AG04449 (cell line): ENCODE data around the gene DDX39A.
"Not testable (repeated sequence)": the region's sequence is repeated elsewhere in the genome, so short reads cannot be mapped to it uniquely, and the experiment has no call there.

Source experiments
- CTCF ChIA-PET: fragments of 350-600 bp; formaldehyde crosslinking; extraction: SDS; loops from one replicate; lab custom pipeline; 2021; ENCODE audit warnings: antibody characterized with exemption; lab: Yijun Ruan, JAX
- POLR2A ChIA-PET: fragments of 400-600, 350-600 bp; formaldehyde crosslinking; extraction: SDS; loops from one replicate; lab custom pipeline; 2020; ENCODE audit warnings: antibody characterized with exemption, inconsistent platforms; lab: Yijun Ruan, JAX
- DNase-seq: peaks from one replicate; pipeline ENCODE4 v3.0.0-alpha.2; 2010; ENCODE audit warnings: low read depth, low spot score
- H3K4me3 ChIP-seq: 2 replicates; pipeline ENCODE4 v1.5.1; 2011; ENCODE audit warnings: low read depth, mild to moderate bottlenecking, control low read depth, low read length
- CTCF ChIP-seq: IDR thresholded peaks from one replicate; pipeline ENCODE4 v1.5.1; 2011; ENCODE audit warnings: mild to moderate bottlenecking, moderate library complexity, low read length, control low read depth, inconsistent platforms; ENCODE audit not compliant: insufficient read depth; ENCODE audit errors: missing control alignments

DDX39A gene

GRCh38 chr19:14419106-14419813 lies at the start of gene DDX39A:
DDX39A (minus strand) TSS chr19:14419341; CDS start chr19:14413220, 6,121 bp downstream.
- TF ChIP-seq CTCF, result no peak
- H3K4me3 ChIP-seq, result peak within 1 kb of the TSS; percentile 87
- peak; percentile 95 for DNase-seq
- ChIA-PET POLR2A (interaction anchor here (0.5 to 1.0 kb wide), 3 partner anchors 12 to 99 kb away, joined by 3 read pairs; partner anchors contain the start of gene DNAJB1), CTCF (interaction anchor here (0.8 to 5.8 kb wide), 10 partner anchors 9 to 283 kb away, joined by 3 to 45 read pairs (median 4); partner anchors contain the start of genes ASF1B and PKN1)

- DNase-seq, result no peak
- ChIA-PET CTCF (interaction anchor here (1.0 to 4.1 kb wide), 4 partner anchors 10 to 331 kb away, joined by 3 to 31 read pairs (median 4); partner anchors contain the start of gene ASF1B), POLR2A (no interaction called here)
- H3K4me3 ChIP-seq, result no peak overlapping the region
- no peak for TF ChIP-seq CTCF
Measured at GRCh38 chr19:14467816-14468215, 48.7 kb upstream of the DDX39A start.

GRCh38 chr19:14467391-14467790 lies 48.2 kb upstream of the DDX39A start:
- CTCF ChIA-PET, result interaction anchor here (1.0 to 4.1 kb wide), 3 partner anchors 10 to 331 kb away, joined by 3 to 31 read pairs (median 5); partner anchors contain the start of gene ASF1B
- no peak overlapping the region for H3K4me3 ChIP-seq
- POLR2A ChIA-PET, result no interaction called here
- TF ChIP-seq CTCF, result no peak
- no peak for DNase-seq

GRCh38 chr19:14463747-14464146 lies 44.6 kb upstream of the DDX39A start:
- ChIA-PET CTCF (interaction anchor here (0.8 to 1.0 kb wide), 2 partner anchors 9 to 16 kb away, joined by 3 to 4 read pairs; no protein-coding TSS in a partner anchor), POLR2A (no interaction called here)
- TF ChIP-seq CTCF, result no peak
- no peak overlapping the region for H3K4me3 ChIP-seq
- no peak for DNase-seq

- CTCF ChIA-PET, result interaction anchor here (1.0 to 1.2 kb wide), 3 partner anchors 9 to 18 kb away, joined by 3 read pairs; no protein-coding TSS in a partner anchor
- POLR2A ChIA-PET, DNase-seq, H3K4me3 ChIP-seq: not testable (repeated sequence)
Measured at GRCh38 chr19:14462401-14462800, 43.3 kb upstream of the DDX39A start.

GRCh38 chr19:14460935-14461334 lies 41.8 kb upstream of the DDX39A start:
- H3K4me3 ChIP-seq, result no peak overlapping the region
- no peak for DNase-seq
- CTCF ChIA-PET, result interaction anchor here (1.0 to 2.4 kb wide), 2 partner anchors 11 to 19 kb away, joined by 3 to 17 read pairs; no protein-coding TSS in a partner anchor
- TF ChIP-seq CTCF, result no peak
- POLR2A ChIA-PET, result no interaction called here
